Endodermal cell (in vitro differentiated cells): Measurements from ENCODE around the gene GARIN5B. TPM values are rescaled to one million over a fixed set of nuclear protein-coding genes. Genes with fewer than 3 reads are reported as not detected.
"Not testable (repeated sequence)": the region's sequence is repeated elsewhere in the genome, so short reads cannot be mapped to it uniquely, and the experiment has no call there.

Experiments
- DNase-seq: peaks from one replicate; pipeline ENCODE4 v3.0.0-alpha.2; 2017
- H3K27ac ChIP-seq: 2 replicates; pipeline ENCODE4 v1.5.1; 2013; ENCODE audit warnings: mild to moderate bottlenecking, low read depth, low read length, moderate library complexity
- H3K27me3 ChIP-seq: 2 replicates; pipeline ENCODE4 v1.6.1; 2013; ENCODE audit warnings: mild to moderate bottlenecking, low read length, moderate library complexity; ENCODE audit not compliant: insufficient read depth, control insufficient read depth, poor library complexity, severe bottlenecking
- H3K36me3 ChIP-seq: 2 replicates; pipeline ENCODE4 v1.7.0; 2013; ENCODE audit warnings: mild to moderate bottlenecking, low read length, moderate library complexity; ENCODE audit not compliant: control insufficient read depth, insufficient read depth
- H3K4me1 ChIP-seq: one replicate; pipeline ENCODE4 v1.7.0; 2013; ENCODE audit warnings: low read length; ENCODE audit not compliant: control insufficient read depth, insufficient read depth
- H3K4me3 ChIP-seq: 2 replicates; pipeline ENCODE4 v1.5.1; 2013; ENCODE audit warnings: mild to moderate bottlenecking, low read length, moderate library complexity
- H3K9ac ChIP-seq: 2 replicates; pipeline ENCODE4 v1.6.1; 2013; ENCODE audit warnings: mild to moderate bottlenecking, low read length, moderate library complexity; ENCODE audit not compliant: poor library complexity, severe bottlenecking; ENCODE audit errors: extremely low read depth
- H3K9me3 ChIP-seq: 2 replicates; pipeline ENCODE4 v1.6.1; 2013; ENCODE audit warnings: mild to moderate bottlenecking, low read length, moderate library complexity; ENCODE audit not compliant: control insufficient read depth
- H3K27ac Mint-ChIP-seq: 2 replicates; pipeline ENCODE4 v1.8.0; 2020; ENCODE audit warnings: mixed read lengths
- H3K27me3 Mint-ChIP-seq: 2 replicates; pipeline ENCODE4 v1.8.0; 2021; ENCODE audit warnings: mild to moderate bottlenecking, mixed read lengths; ENCODE audit not compliant: insufficient read depth
- H3K36me3 Mint-ChIP-seq: 2 replicates; pipeline ENCODE4 v1.8.0; 2020; ENCODE audit warnings: low read depth, mixed read lengths
- H3K4me1 Mint-ChIP-seq: 2 replicates; pipeline ENCODE4 v1.8.0; 2020; ENCODE audit warnings: mixed read lengths
- H3K4me3 Mint-ChIP-seq: 2 replicates; pipeline ENCODE4 v1.8.0; 2020; ENCODE audit warnings: mild to moderate bottlenecking, moderate library complexity, mixed read lengths
- H3K9me3 Mint-ChIP-seq: 2 replicates; pipeline ENCODE4 v1.8.0; 2020; ENCODE audit warnings: mild to moderate bottlenecking, mixed read lengths
- CTCF ChIP-seq: fragments of 200-600 bp; sonication (generic); conservative IDR thresholded peaks from 2 replicates; pipeline ENCODE4 v1.5.0; 2021; ENCODE audit warnings: antibody characterized with exemption, mild to moderate bottlenecking
- WGBS, 2 experiments: methylation state at CpG; one replicate each; pipeline versions ENCODE4 v1.1.5 to v1.1.7; 2013; ENCODE audit warnings: missing lambda C conversion rate in 2 of 2, mixed read lengths in 1 of 2; ENCODE audit not compliant: insufficient coverage in 1 of 2, insufficient read length in 1 of 2; 5-methylcytosine and 5-hydroxymethylcytosine counted together
- total RNA-seq, 2 donors: library from RNA; stranded (reverse); fragmentation: NEBNext Ultra II Directional in 1 of 2; extraction: Animal tissue kit (Norgen Biotek cat#: 25700) in 1 of 2; gene quantifications; 2 replicates in 1 of 2; 3 replicates in 1 of 2; pipeline ENCODE4 v1.2.1, GENCODE V29; 2021

GARIN5B gene
- total RNA-seq, 2 donors from 2014 or later = 0.09 to 0.11 TPM

- peak overlapping the region; percentile 78 for H3K4me3 ChIP-seq
- DNase-seq = no peak
- H3K36me3 ChIP-seq = peaks cover 30% of the 10 kb centered on the region
- Mint-ChIP-seq H3K9me3 (peaks cover 31% of the 10 kb centered on the region), H3K4me3 (peak overlapping the region; percentile 79), H3K27ac (peak overlapping the region; percentile 92), H3K4me1 (peaks cover 14% of the 10 kb centered on the region), H3K36me3 (peaks cover 32% of the 10 kb centered on the region), H3K27me3 (peaks cover 31% of the 10 kb centered on the region)
- no peak overlapping the region for H3K9ac ChIP-seq
- TF ChIP-seq CTCF = no peak
- WGBS, 2 experiments = 73 to 76% methylated on average over 8 to 9 of the region's 9 CpGs
- H3K4me1 ChIP-seq = peaks cover 2% of the 10 kb centered on the region
- H3K27me3 ChIP-seq = no peaks in the 10 kb centered on the region
- peak overlapping the region; percentile 78 for H3K27ac ChIP-seq
- H3K9me3 ChIP-seq = peaks cover 31% of the 10 kb centered on the region
These were observed 45.4 kb upstream of the GARIN5B start for GRCh38 chr19:55408533-55408872.

DNA sequence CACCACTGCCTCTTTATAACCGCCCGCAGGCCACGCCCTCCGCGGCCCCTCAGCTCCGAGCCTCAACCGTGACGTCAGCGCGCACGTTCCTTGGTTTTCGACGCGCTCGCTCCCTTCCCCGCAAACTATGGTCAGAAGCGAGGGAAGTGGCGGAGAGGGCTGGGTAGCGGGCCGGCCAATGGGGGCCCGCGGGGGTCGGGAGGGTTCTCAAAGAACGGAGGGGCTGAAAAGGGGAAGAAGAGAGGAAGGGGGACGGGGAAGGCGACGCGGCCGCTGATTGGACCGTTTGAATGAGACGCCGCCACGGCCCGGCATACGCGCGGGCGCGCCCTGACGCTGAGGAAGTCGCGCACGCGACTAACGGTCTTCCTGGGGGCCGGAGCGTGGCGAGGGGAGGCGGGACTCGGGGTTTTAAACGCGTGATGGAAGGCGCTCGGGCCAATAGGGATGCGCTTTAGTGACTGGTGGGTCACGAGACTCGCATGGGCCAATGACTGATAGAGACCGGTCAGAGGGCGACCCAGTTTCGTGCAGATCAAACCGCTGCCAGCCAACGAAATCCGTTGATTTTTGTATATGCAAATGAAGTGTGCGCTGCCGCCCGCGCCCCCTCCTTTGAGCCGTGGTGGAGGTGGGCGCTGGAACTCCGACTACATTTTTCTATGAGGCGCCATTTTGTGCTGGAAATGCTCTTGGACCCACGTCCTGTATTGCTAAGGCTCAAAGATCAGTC, 44.9 kb upstream of the GARIN5B start:
- WGBS, 2 experiments = 1 to 2% methylated on average over 49 to 72 of the region's 72 CpGs
- Mint-ChIP-seq H3K4me1 (peaks cover 14% of the 10 kb centered on the region), H3K27me3 (peaks cover 29% of the 10 kb centered on the region), H3K4me3 (peak overlapping the region; percentile 79), H3K36me3 (peaks cover 37% of the 10 kb centered on the region), H3K9me3 (peaks cover 31% of the 10 kb centered on the region), H3K27ac (peak overlapping the region; percentile 97)
- Histone ChIP-seq H3K4me3 (peak overlapping the region; percentile 92), H3K9me3 (peaks cover 31% of the 10 kb centered on the region), H3K27ac (peak overlapping the region; percentile 98), H3K36me3 (peaks cover 35% of the 10 kb centered on the region), H3K4me1 (peaks cover 2% of the 10 kb centered on the region), H3K27me3 (no peaks in the 10 kb centered on the region), H3K9ac (peak overlapping the region; percentile 84)
- TF ChIP-seq CTCF = no peak
- DNase-seq = peak; percentile 98

DNA sequence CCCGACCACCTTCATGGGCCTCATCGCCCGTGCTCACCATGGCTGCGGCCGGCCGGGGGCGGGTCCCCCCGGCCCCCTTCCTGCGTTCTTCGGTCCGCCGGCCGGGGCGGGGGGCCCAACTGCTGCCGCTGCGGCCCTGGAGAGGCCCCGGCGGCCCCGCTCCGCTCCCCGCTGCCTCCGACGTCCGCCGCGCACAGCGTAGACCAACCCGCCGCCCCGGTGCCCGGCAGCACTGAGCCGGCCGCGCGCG, 44.4 kb upstream of the GARIN5B start, which contains the start of gene UBE2S:
TSS of gene UBE2S (minus strand) at position 239 of the 250 bp plus-strand sequence. CDS start at position 40, 199 bp downstream.
- Mint-ChIP-seq H3K4me3 (peak within 1 kb of the TSS; percentile 79), H3K36me3 (peaks cover 41% of the 10 kb centered on the region), H3K4me1 (peaks cover 14% of the 10 kb centered on the region), H3K27ac (peak within 1 kb of the TSS; percentile 97), H3K9me3 (peaks cover 31% of the 10 kb centered on the region), H3K27me3 (peaks cover 29% of the 10 kb centered on the region)
- H3K9me3 ChIP-seq = peaks cover 31% of the 10 kb centered on the region
- H3K4me3 ChIP-seq = peak within 1 kb of the TSS; percentile 92
- H3K36me3 ChIP-seq = peaks cover 40% of the 10 kb centered on the region
- H3K27me3 ChIP-seq, DNase-seq, H3K4me1 ChIP-seq: not testable (repeated sequence)
- WGBS, 2 experiments = 0 to 15% methylated on average over 4 to 36 of the region's 36 CpGs
- peak within 1 kb of the TSS; percentile 84 for H3K9ac ChIP-seq
- H3K27ac ChIP-seq = peak within 1 kb of the TSS; percentile 98
